NCI-H1436 treated with DMSO at 0.1 percent for 48 hours (cell line): Measurements from ENCODE around the gene DCDC1.

Source experiments
- DNase-seq: peaks from one replicate; lab custom pipeline; 2025; lab: John Stamatoyannopoulos, UW

The DCDC1 gene

DNA sequence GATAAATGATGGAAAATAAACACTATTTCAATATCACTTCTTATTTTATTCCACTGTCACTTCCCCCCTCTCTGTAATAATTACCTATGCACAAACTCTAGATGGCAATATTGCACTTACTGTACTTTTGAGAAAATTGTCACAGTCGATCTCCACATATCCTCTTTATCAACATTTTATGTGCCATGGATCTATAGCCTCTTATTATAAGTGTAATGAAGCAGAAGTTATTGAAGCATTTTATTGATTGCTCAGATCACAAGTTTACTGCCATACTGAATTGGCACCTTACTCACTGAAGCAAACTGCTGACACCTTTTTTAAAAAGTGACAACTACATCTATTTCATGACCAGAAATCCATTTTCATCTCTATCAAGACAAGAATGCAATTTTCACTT, 133.4 kb downstream of the DCDC1 start:
- no peak for DNase-seq

DNA sequence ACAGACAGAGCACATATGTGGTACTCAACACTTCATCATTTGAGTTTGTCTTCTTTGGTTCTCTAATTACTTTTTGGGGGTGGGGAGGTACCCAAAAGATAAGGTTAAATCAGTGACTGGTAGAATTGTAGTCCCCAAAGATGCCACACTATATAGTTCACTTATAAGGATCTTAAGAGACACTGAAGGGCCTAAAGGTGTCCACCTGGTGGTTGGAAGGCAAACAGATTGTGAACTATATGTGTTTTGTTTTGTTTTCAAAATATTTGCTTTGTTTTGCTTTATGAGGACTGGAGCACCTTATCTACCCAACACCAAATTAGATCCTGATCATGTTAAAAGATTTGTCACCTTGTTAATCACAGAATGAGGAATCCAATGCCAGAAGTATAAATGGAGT, 136.1 kb downstream of the DCDC1 start:
- DNase-seq = no peak

DNA sequence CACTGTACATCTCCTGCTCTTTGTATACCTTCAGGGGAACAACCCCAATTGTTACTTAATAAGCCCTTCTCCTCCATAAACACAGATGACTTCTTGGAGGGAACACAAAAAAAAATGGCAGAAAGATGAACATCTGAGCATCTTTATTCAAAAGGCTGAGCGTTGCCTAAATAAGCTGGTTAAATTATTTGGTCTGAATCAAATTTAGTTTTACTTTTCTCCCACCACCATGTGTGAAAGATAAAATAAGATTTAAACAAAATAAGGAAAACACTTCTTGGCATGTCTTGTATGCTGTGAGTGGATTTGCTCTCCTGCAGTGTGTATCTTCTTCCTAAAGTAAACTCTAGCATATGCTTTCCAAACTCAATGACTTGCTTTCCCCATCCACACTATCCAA, 137.9 kb downstream of the DCDC1 start:
- no peak for DNase-seq

DNA sequence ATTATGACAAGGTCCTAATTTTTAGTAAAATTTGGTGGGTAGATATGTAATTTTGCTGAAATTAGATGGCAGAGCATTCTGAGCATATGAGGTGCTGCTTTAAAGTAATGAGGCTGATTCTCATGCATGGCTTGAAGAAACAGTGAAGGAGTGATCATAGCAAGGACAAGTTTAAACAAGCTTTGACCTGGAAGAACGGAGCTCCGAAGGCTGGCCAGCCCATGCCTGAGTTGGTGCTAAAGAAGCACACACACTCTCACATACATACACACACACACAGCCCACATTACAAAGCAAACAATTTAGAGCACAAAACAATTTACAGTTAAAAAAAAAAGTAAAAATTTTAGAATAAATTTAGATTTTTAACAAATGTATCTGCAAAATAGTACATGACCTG, 150.7 kb downstream of the DCDC1 start:
- no peak for DNase-seq

DNA sequence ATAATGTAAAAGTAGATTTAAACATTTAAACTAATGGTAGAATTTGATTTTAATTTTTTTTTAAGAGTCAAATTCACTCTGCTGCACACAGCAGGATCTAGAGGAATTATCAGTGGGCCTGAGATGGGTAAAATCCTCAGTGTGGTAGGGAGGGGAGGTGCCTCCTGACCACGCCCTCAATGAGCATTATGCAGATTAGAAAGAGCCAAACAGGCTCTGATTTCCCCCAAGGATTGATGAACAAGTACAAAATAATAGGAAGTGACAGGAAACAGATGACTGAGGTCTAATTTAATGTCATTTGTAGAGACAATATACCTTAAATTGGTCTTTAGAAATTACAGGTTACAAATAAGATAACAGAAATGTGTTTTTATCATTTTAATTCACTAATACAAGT, 155.2 kb downstream of the DCDC1 start:
- no peak for DNase-seq

DNA sequence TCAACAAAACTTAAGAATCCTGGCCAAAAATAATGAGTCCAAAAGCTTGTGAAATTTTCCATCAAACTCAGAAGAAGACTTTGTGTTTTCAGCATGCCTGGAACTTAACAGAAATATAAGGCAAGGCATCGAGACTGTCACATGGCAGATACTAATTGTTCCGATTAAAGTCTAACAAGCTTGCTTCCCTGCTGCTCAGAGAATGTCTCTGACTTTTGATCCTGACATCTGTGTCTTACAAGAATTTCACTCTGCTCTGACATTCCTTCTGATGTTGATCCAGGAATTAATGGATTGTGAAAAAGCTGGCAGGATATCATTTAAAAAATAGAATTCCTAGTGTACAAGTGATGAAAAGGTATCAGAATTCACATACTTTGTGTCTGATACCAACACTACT, 170.2 kb downstream of the DCDC1 start:
- DNase-seq = no peak

DNA sequence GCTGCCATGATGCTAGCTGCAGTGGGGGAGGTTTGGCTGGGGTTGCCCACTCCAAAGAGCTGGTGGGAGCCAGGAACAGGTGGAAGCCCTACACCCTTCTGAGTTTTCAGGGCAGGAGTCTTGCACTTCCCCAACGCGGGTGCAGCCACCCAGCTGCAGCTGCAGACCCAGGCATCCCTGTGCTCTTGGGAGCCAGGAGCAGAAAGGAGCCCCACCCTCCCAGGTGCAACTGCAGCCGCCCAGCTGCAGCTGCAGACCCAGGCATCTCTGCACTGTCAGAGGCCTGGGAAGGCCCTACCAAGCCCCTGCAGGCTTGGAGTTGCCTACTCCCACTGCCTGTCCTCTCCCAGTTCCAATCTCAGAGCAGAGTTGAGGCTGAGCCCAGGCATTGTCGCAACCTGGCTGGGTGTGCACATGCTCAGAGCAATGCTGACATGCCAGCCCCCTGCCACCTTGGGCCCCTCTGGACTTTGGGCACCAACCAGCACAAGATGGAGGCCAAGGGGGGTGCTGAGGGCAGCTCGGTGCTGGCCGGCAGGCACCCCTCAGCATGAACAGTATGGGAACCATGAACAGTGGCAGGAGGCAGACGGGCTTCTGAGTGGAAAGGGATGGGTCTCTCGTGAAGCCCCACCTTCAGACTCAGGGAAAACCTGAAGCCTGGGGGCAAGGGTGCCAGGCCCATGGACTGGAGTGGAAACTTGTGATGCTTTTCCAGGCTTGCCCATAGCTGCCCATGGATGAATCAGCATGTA, 195.4 kb downstream of the DCDC1 start:
- no peak for DNase-seq

DNA sequence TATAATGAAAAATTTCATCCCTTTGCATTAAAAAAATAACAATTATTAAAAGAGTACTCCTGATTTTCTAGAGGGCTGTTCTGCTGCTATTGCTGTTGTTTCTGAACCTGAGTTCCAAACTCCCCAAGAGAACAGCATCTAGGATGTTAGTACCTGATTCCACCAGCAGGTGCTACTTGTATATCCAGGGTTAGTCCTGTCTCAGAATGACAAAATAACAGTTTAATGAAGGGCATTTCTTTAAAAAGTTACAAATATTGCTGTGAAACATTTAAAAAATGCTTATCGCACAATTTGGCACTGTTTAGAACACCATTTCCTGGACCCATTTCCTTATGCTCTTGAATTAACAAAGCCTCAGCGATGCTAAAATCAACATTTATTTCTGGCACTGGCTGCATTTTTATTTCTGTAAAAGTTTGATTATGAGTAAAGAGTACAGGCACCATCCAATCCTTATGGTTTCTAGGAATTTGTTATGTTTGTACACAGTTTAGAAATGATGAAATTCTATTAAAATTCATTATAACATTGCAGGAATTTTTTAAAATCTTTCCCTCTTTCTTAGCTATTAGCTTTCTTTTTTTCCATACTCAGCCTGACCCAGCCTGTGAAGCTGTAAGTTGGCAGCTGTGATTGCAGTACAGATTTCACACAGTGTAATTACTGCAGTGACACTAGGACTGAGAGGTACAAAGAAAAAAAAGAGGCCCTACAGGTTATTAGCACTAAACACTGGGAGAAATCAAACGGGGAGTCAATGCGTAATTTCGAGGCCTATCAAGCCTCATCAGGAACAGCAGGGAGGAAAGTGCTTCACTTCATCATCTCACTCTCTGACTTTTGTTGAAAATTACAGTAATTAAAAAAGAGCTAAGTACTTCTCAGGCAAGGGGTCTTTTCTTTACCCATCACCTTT, 208.8 kb downstream of the DCDC1 start:
- peak; percentile 1 for DNase-seq

DNA sequence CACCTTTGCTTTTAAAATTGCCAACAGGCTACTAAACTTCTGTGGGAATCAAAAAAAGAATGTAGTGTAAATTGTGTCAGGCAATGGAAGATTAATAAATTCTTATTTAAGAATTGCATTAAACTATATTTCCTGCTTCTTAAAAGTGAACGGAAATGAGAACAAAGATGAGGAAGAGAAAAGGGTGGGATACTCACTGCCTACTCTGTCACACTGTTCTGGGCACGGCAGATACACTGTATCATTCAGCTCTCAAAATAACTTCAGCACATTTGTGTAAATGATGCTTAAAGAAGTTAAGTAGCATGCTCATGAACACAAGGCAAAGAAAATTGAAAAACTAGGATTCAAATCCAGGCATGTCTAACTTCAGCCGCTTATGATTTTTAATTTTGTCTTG, 218.7 kb downstream of the DCDC1 start:
- no peak for DNase-seq

DNA sequence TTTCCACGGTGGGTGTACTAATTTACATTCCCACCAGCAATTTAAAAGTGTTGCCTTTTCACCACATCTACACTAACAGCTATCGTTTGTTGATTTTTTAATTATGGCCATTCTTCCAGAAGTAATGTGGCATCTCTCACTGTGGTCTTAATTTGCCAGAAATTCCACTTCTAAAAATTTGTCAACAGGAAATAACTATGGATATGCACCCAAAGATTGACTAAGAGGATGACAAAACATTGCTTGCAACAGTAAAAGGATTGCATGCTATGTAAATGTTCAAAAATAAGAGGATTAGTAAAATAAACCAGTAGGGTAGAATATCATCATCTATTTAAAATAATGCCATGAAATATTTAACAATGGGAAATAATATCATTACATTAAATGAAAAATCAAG, 219.5 kb downstream of the DCDC1 start:
- DNase-seq = no peak

DNA sequence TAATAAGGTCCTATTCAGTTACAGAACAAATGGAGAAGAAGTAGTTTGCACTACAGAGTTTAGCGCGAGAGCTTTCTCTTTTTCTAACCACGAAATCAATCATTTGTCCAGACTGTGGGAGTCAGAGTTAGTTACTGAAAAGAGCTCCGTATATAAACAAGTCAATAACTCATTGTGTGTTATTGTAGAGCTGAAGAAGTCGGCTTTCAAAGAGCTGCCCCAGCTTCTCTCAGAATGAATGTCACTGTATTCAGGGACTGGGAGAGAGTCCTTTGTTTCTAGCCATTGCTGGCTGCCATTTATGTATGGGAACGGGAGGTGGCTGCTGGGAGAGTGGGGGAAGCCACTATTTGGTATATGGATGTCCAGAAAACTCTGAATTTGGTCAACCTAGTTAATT, 227.8 kb downstream of the DCDC1 start:
- DNase-seq = no peak

DNA sequence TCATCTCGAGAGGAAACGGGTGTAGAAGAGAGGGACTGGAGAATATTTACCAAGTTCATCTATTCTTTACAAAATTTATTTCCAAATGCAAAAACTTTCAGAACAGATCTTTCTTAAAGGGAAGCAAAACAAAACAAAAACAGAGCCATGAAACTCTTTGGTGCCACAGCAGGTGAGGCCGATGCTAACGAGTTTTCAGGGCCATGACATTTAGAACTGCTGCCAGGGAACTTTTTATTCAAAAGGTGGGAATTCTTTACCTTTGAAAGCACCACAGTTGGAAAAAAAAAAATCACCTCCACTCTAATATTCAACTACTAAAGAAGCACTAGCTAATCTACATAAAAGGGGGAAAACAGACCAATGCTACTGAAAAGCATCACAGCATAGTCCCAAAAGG, 230.1 kb downstream of the DCDC1 start:
- DNase-seq = no peak

DNA sequence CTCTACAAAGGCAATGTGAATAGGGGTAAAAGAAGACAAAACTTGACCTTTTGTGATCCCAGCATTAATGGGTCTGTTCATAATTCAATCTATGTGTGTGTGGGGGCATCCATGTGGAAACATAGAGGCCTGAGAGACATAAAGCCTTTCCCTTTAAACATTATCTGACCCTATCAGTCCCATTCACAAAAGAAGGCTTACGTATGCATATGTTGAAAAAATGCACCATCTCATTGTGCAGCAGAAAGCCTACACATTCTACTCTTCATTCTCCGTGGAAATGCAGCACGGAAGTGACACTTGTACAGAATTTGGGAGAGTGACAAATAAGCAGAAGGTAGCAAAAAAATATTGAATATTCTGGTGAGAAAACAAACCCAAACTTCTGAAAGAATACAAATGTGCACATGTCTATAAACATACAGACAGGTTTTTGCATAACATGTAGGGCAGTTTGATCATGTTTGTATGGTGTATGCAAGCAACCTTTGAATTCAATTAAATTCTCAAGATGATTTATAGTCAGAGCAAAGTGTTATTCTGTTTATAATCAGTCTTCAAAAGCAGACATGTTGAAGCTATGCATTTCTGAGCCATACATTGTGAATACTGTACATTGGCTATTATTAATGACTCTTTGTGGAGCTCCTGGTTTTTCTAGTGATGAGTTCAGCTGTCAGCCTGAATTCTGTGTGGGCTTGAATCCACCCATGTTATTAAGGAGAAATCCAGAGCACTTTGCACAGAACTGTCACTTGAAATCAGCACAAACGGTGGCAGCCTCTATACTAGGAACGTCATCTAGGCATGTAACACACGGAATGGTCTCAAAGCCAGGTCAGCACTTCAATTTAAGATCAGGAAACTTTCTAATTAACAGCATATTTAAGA, 236.8 kb downstream of the DCDC1 start:
- no peak for DNase-seq

DNA sequence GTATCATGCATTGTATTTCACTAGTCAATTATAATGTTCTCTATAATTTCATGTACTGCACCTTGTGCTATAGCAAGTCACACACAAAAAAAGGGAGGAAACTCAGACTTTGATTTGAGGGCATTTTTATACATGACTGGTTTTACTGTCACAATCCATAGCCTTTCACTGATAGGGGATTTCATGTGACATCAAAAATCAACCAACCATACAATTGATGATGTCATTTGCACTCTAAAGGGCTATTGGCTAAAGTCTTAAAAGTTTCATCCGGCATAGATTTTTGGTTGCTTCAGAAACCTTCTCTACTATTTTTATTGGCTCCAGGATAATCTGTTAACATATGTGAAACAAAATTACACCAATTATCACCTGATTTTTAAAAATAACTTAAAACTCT, 237.8 kb downstream of the DCDC1 start:
- no peak for DNase-seq

DNA sequence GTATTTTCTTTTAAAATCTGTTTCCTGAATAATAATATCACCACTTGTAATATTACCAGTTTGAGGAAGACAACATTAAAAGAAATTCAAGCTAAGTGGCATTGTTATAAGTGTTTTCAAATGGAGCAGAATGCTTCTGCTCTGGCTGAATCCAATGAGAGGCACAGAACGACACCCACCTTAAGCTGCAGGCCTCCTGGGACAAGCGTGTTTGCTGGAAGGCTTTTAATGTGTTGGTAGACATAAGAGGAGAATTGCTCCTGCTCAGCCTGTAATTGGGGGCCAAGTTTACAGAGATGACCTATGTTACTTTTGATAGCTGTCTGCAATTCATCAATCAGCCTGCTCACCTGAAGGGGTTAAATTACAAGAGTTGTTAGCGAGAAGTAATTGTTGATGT, 242.2 kb downstream of the DCDC1 start:
- no peak for DNase-seq

DNA sequence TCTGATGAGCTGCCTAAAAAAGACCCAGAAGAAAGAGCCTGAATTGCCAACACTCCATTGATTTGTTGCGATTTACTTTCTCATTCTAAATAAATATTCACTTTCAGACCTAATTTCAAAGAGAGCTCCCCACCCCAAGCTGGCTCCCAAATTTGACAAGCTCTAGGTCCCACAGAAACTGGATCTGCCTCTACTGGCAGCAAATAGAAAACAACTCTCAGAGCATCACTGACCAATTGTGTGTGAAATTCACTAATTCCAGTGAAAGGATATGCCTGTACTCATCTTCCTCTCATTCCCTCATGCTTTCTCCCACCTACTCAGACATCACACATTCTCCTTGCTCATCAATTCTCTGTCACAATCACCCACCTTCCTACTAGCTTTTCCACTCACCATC, 249.1 kb downstream of the DCDC1 start:
- no peak for DNase-seq

DNA sequence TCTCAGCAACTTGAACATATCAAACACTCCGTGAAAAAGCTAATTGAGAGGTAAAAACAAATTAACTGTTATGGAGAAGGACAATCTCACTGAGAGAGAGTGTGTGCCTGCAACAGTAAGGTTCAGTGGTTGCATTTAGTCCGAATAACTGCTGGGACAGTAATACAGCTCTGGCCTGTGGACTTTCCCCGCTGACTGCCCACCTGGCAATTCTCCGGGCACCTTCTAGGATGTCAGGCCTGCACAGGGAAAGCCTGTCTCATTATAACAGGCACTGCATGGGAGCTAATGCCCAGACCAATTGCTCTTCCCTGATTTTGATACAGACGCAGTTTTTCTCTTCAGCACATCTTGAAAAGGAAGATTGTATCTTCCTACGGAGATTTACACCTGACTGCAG, 251.0 kb downstream of the DCDC1 start:
- no peak for DNase-seq

DNA sequence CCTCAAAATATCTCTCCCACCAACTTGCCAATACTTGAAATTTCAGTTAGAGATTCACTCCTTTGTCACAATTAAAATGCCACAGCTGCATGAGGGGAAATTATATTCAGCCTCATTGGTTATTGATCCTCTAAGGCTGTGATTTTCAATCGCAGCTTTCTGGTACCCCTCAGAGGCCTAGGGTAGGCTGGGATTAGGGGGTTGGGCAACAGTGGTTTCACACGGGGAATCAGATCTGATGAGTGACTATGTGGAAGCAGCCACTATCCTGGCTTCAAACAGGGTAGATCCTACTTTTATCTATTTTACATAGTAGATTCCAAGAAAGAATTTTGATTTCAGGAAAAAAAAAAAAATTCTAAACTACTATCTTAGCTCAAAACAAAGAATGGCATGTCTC, 252.5 kb downstream of the DCDC1 start:
- no peak for DNase-seq

DNA sequence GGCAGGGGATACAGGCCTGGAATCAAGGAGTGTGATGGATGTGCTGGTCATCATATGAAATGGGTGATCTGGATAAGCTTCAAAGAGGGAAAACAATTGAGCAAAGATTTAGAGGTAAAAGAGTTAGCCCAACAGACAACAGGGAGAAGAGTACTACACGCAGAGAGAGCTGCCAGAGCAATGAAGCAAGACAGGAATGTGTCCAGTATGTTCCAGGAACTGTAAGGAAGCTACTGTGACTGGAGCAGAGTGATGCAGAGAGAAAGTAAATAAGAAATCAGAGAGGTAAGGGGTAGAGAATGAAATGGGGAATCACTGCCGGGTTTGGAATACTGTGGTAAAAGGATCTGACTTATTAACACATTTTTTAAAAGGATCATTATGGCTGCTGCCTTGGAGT, 255.1 kb downstream of the DCDC1 start:
- no peak for DNase-seq

DNA sequence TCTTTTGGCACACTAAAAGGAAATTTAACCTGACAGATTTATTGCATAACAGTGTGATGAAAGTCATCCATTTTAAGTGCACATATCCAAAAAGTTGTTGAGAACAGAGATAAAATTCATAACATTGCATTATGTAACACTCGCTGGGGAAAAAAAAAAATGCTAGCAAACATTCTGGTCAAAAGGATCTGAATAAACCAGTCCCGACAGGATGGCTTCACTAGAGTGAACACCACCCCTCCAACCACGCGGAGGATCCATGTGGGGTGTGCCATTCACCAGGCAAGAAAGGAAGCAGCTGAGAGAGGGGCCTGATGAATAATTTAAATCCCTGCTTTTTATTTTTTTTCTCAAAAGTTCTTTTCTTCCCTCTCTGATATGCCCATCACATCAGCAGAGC, 258.7 kb downstream of the DCDC1 start:
- DNase-seq = no peak

DNA sequence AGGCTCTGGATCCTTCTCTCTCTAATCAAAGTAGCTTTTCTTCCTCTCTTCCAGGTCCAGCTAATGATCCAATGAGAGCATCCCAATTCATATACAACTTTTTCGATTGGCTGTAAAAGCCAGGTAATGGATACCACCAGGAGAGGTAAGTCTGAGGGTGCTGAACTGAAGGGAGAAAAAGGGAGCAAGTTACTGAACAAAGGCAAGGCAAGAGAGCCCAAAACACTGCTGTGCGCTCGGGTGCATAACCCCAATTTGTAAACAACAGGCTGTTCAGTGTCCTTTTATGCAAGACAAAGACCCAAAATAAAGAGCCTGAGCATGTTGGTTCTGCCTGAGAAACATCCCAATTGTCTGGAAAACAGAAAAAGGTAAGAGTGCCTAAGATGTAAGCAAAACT, 260.1 kb downstream of the DCDC1 start:
- DNase-seq = no peak

DNA sequence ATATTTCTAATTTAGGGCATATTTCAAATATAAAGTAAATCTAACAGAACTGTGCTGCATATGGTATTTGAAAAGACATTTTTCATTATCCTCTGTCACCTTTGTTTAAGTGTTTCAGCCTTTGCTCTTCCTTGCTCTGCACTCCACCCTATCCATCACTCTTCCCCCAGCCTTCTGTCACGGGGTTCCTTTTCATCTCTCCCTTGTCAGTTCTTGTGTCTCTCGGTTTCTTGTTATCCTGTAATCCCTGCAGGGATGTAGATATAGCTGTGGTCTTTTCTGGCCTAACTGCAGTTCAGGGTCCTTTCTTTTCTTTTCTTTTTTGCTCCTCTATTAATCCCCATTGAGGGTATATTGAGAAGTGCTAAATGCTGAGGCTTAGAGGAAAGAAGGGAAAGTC, 261.9 kb downstream of the DCDC1 start:
- DNase-seq = no peak
